Activated naive CD4-positive, alpha-beta T cell treated with anti-CD3 and anti-CD28 coated beads, Interleukin-2, amount 50 U/mL, for 16 hours (primary cell): ENCODE results near the gene QKI.
"Not testable (repeated sequence)": the region's sequence is repeated elsewhere in the genome, so short reads cannot be mapped to it uniquely, and the experiment has no call there.

ENCODE experiments used
- DNase-seq: peaks from one replicate; pipeline ENCODE4 v3.0.0-alpha.2; 2020

QKI gene

DNA sequence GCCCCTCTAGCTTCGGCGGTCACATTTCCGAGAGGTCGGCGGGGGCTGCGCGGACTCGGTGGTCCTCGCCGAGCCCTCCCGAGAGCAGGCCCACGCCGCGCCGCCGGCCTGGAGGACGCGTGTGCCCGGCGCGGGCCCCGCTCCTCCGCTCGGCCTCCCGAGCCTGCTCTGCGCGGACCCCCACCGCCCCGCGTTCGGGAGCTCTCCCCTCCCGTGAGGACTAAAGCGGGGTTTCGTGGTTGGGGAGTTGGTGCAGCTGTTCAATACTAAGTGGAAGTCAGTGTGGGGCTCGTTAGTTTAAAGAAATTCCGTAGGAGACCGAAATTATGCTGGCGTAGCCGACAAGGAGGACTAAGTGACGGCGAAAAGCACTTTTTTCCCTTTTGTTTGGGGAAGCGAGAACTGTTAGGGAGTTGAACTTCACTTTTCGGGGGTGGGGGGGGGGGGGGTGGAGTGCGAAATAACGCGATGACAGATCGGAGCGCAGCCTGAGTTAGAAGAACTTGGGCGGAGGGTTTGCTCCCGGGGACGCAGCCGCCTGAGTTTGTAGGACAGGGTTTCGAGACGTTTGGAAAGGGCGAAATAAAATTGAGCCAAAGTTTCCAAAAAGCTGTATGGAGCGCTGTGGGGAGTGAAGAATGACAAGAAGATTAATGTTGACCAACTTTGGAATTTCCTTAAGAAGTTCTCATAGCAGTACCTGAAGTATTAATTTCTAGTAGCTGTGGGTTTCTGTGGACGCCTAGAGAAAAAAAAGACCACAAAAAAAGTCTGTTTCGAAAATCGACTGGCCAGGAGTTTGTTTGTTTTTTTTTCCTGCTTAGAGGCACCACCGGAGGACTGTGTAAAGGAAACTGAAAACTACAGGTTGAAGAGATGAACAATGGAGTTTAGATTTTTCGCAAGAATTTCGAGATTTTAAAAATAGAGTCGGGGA, 1.4 kb downstream of the QKI start:
- peak; percentile 34 for DNase-seq

GRCh38 chr6:163416557-163417253, 2.2 kb downstream of the QKI start:
- DNase-seq: peak; percentile 25

DNA sequence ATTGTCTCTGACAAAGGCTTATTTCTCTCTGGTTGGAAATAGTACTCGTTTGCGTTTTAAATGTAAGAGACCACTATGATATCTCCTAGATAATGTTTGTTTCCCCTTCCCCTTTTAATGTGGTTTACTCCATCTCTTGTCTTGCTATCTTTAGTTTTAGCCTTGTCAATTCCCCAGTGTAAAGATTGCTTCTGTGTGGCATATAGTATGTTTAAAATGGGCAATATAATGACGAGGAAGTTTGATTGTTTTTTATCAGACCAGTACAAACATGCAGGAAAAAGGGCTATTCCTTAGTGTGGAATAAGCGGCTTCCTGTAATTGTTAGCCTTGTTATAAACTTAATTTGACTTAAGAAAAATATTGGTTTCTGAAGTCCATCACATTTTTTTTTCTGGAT, 3.1 kb downstream of the QKI start:
- no peak for DNase-seq

GRCh38 chr6:163418311-163419029, 4.0 kb downstream of the QKI start:
- no peak for DNase-seq

- no peak for DNase-seq
Measured at GRCh38 chr6:163419413-163420288, 5.1 kb downstream of the QKI start.

DNA sequence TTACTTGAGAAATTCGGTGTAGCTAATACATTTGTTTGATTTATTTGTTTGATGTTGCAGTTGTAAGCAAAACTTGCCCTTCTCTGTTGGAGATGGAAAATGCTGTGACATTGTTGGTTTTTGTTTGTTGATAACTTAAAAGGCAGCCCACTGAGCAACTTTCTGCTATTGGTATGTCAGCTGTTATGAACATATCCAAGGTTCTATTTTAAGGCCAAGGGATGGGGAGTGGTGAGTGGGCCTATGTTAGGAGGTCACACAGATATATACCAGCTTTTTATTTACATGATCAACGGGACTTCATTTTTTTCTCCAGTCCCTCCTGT, 5.7 kb downstream of the QKI start:
- DNase-seq: no peak

DNA sequence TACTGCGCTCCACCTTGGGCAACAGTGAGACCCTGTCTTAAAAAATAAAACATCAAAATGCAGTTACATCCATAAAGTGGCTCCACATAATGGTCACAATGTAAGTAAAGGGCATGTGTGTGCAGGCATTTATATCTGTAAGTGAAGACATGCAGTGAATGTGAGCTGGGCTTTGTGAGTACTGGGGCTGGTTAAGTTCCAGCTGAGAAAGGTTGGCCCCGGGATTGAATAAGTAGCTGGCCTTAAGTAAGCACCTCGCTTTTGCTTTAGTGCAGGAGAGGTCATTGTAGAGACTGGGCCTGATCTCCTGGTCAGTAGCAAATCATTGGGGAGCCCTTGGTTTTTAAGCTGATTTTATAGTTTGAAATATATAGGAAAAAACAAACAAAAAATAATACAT, 8.0 kb downstream of the QKI start:
- DNase-seq: no peak

- no peak for DNase-seq
Measured at GRCh38 chr6:163423696-163424095, 9.2 kb downstream of the QKI start.

DNA sequence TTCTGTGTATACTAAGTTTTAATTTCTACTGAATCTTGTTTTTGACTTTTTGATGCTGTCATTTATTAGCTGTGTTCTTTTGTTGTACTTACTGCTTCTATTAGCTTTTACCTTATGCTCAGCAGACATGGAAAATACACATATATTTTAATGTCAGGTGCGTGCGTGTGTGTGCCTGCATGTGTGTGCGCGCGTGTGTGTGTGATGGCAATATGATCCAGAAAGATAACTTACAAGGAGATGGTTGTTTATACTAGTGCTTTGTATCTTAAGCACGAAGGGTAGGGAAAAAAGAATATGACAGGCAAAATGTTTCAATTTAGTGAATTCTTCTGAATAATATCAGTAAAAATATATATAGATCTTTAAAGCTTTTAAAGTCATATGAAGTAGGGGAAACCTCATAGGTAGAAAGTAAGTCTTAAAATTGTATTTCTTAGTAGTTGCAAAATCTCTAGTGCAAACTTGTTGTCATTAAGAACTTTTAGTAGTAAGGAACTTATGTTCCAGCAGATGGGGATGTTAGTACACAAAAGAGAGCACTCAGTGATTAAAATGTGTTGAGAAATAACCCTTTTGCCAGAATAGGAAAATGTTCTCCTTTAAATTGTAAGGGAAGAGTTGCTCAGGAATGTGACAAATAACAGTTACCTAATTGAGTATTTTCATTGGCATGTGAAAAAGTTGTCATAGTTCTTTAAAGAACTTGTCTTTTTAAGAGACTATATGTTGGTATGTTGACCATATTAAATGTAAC, 13.2 kb downstream of the QKI start:
- no peak for DNase-seq

GRCh38 chr6:163428373-163428772, 13.9 kb downstream of the QKI start:
- DNase-seq: no peak

DNA sequence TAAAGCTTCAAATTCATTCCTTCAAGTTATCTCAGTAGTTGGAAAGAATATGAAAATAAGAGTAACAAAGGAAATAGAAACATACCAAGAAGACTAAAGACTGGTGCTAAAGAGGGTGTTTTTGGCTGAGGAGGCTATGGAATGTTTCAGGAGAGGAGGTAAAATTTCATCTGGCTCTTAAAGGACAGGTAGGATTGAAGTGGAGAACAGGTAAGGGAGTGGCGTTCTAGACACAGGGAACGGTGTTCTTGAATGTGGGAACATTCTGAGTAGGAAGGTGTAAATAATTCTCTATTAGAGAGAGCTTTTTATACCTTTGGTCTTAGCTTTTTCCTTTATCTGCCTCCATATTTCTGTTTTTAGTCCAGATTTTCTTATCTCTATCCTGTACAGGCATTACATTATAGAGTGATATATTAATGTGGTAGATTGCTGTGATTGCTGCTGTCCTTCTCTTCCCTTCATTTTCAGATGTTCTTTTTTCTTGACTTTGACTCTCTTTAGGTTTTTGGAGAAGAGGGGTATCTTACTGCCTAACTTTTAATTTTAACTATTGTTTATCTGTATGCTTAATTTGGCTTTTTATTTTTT, 15.4 kb downstream of the QKI start:
- no peak for DNase-seq

- DNase-seq: no peak
Measured at GRCh38 chr6:163432300-163432699, 17.8 kb downstream of the QKI start.

- not testable (repeated sequence) for DNase-seq
Measured at GRCh38 chr6:163433486-163433885, 19.0 kb downstream of the QKI start.

GRCh38 chr6:163435023-163435422, 20.5 kb downstream of the QKI start:
- DNase-seq: no peak

DNA sequence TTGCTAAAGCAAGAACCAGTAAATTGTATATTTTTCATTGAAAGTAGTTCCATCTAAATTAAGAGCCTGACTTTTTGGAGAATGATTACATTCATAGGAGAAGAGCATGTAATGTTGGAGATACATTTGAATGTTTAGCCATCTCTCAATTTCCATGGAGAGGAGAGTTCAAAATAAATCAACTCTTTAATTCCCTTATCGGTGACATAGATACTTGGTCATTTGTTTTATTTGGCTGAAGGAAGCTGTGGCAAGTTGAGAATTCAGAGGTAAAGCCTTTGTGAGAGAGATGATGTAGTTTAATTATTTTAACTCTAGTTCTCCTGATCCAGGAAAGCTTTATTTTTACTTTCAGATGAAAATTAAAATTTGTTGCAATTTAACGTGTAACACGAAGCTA, 22.3 kb downstream of the QKI start:
- DNase-seq: no peak

DNA sequence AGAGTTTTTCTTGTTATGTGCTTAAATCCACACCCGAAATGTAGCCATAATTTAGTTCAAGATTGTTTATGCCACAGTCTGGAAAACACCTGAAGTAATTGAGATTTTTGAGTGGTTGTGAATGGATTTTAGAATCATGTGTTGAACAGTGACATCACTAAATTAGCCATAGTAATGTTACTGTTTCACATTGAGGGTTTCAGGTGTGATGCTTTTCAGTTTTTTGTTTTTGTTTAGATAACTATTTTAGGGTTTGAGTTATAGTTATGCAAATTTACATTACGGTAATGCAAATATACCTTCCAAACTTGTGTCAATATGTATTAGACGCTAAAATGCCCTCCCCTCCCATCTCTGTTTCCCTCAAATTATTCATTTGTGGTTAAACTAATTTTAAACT, 22.9 kb downstream of the QKI start:
- no peak for DNase-seq

GRCh38 chr6:163438298-163438939, 23.9 kb downstream of the QKI start:
- DNase-seq: no peak

- DNase-seq: no peak
Measured at GRCh38 chr6:163438940-163439335, 24.4 kb downstream of the QKI start.

GRCh38 chr6:163439390-163439789, 24.9 kb downstream of the QKI start:
- DNase-seq: not testable (repeated sequence)

GRCh38 chr6:163439997-163440396, 25.5 kb downstream of the QKI start:
- DNase-seq: no peak

DNA sequence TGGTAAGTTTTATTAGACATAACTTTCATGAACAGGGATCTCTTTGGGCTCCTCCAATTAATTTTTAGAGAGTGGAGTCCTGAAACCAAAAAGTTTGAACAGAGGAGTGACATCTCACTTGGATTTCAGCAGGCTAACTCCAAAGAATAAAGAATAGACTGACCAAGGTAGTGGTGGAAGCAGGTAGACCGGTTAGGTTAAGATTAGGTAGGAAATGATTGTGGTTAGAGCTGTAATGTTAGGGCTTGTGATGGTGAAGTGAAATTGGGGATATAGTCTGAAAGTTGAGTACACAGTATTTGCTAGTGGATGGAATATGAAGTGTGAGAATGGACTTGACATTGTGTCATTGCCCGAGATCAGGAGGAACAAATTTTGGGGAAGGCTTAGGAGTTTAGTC, 27.8 kb downstream of the QKI start:
- DNase-seq: no peak
